ENCODE measurements around the gene FAM83G.

The FAM83G gene

DNA sequence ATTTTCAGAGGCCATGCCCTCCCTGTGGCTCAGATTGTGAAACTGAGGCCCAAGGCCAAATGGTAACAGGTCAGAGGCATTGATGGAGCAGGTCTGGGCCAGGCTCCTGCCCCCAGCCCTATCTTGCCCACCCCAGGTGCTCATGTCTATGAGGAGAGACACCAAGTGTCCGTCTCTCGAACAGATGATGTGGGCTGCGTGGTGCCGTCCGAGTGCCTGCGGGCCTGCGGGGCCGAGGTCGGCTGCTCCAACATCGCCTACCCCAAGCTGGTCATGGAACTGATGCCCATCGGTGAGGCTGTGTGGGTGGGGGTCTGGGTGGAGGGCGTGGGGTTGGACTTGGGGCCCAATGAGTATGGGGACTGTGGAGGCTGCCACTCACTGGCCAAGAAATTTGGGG lies 8.7 kb upstream of the FAM83G start:
- in situ Hi-C loops (cut with MboI; ENCODE audit: low pct_unique_long_range_greater_than_20kb, low sequenced_read_pairs) = loop anchor here (10.0 kb wide), 1 partner anchor 48 kb away; no protein-coding TSS in a partner anchor
- no peak for DNase-seq

DNA sequence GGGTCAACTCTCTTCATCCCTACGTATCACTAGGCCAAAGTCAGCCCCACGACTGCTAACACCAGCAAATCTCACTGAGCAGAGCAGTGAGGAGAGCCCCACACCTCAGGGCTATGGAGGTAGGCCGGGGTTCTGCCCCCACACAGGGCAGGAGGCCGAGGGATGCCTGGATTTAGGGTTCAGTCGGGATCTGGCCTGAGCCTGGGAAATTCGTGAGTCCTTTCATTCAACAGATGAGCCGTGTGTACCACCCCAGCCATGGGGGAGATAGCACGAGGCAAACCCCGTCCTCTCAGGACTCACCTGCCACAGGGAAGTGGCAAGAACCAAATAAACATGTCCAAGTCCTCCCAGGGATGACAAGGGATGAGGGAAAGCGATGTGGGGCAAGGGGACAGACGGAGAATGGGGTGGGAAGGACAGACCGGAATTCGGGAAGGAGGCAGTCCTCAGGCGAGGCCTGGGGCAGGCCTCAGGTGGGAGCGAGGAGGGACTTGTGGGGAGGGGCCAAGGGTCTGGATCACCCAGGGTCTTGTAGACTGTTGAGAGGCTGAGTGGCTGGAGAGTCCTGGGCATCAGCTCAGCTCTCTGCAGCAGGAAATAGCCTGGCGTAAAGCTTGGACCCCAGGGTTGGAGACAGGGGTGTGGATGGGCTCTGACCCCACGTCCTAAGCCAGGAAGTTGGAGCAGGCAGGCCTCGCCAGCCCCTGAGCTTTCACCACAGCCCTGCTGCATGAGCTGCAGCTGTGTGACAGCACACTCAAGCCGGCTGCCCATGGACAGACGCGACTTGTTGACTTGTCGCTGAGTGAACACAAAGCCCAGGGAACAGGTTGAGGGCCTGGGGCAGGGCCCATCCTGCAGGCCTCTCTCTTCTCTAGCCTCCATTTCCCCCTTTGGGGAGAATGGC lies 7.9 kb upstream of the FAM83G start:
- in situ Hi-C loops (cut with MboI; ENCODE audit: low pct_unique_long_range_greater_than_20kb, low sequenced_read_pairs) = loop anchor here (10.0 kb wide), 1 partner anchor 48 kb away; no protein-coding TSS in a partner anchor
- no peak for DNase-seq

DNA sequence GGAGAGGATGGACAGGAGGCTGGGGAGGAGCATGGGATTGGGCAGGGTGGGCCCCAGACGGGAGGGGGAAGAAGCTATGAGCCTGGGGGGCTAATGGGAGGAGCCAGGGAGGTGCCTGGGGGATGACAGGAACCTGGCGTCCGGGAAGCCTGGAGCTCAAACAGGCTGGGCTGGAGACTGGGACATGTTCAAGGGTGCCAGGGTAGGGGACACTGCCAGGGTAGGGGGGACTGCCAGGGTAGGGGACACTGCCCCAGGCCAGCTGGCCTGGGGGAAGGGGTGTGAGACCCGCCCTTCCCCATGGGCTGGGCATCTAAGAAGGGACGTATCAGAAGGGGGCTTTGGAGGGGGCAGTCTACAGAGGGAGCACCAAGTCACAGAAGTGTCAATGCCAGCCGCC lies 7.0 kb upstream of the FAM83G start:
- in situ Hi-C loops (cut with MboI; ENCODE audit: low pct_unique_long_range_greater_than_20kb, low sequenced_read_pairs) = loop anchor here (10.0 kb wide), 1 partner anchor 47 kb away; no protein-coding TSS in a partner anchor
- no peak for DNase-seq

GRCh38 chr17:19010729-19011505 lies 6.4 kb upstream of the FAM83G start:
- in situ Hi-C loops (cut with MboI; ENCODE audit: low pct_unique_long_range_greater_than_20kb, low sequenced_read_pairs) = loop anchor here (10.0 kb wide), 1 partner anchor 46 kb away; no protein-coding TSS in a partner anchor
- no peak for DNase-seq

- in situ Hi-C loops (cut with MboI; ENCODE audit: low pct_unique_long_range_greater_than_20kb, low sequenced_read_pairs) = loop anchor here (10.0 kb wide), 1 partner anchor 45 kb away; no protein-coding TSS in a partner anchor
- no peak for DNase-seq
Observed at GRCh38 chr17:19009970-19010369, 5.4 kb upstream of the FAM83G start.

GRCh38 chr17:19006698-19007097 lies 2.1 kb upstream of the FAM83G start:
- no peak for DNase-seq
- in situ Hi-C loops (cut with MboI; ENCODE audit: low pct_unique_long_range_greater_than_20kb, low sequenced_read_pairs) = no loop called here

DNA sequence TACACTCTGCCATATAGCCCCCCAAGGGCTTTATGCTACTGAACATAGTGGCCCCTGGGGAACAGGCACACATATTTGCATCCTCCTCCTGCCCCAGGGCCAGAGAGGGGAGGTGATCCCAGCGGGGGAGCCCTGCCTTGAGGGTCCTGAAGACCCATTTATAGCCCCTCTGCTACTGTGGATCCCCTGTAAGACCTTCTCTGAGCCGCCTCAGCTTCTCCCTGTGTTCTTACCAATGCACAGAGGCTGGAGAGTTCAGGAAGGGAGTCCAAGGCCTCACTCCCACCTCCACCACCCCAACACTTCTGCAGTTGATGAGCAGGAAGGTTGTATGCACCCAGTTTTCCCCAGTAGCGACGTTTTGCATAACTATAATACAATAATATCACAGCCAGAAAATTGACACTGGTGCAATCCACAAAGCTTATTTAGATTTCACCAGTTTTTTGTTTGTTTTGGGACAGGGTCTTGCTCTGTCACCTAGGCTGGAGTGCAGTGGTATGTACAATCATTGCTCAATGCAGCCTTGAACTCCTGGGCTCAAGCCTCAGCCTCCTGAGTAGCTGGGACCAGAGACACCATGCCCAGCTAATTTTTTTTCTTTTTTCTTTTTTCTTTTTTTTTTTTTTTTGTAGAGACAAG lies 1.3 kb upstream of the FAM83G start:
- DNase-seq = no peak
- in situ Hi-C loops (cut with MboI; ENCODE audit: low pct_unique_long_range_greater_than_20kb, low sequenced_read_pairs) = no loop called here

GRCh38 chr17:19005137-19005773 lies 691 bp upstream of the FAM83G start:
- in situ Hi-C loops (cut with MboI; ENCODE audit: low pct_unique_long_range_greater_than_20kb, low sequenced_read_pairs) = no loop called here
- no peak for DNase-seq

DNA sequence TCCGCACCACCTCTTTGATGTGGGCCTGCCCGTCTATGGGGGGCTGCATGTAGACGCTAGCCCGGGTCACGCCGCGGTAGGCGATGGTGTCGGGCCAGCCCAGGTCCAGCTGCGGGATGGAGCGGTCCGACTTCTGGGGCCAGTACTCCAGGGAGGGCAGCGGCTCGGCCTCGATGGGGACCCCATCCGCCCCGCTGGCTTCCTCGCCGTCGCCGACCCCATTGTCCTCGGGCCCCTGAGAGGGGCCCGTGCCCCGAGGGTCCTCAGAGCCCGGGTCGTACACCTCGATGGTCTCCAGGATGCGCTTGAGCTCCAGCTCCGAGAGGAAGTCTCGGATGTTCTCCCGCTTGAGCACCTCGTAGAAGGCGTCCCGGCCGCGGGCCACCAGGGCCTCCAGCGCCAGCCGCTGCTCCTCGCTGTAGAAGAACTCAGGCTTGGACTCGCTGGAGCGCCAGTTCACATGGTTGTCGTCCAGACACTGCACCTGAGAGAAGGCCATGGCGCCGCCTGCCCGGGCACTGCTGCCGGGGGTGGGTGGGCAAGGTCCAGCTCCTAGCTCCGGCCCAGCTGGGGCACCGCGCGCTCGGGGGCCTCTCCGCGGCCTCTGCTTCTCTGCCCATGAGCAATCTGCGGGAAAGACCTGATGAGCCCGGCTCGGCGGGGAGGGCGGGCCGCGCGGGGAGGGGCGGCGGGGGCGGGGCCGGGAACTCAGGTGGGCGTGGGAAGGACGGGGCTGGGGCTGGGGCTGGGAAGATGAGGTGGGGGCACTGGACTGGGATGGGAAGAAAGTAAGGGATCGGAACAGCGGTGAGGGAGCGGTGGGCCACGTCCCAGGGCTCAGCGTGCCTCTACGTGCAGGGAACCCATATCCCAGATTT lies 782 bp downstream of the FAM83G start:
- DNase-seq = no peak
- in situ Hi-C loops (cut with MboI; ENCODE audit: low pct_unique_long_range_greater_than_20kb, low sequenced_read_pairs) = no loop called here

GRCh38 chr17:19002805-19003542 lies 1.6 kb downstream of the FAM83G start:
- in situ Hi-C loops (cut with MboI; ENCODE audit: low pct_unique_long_range_greater_than_20kb, low sequenced_read_pairs) = no loop called here

GRCh38 chr17:19001907-19002590 lies 2.5 kb downstream of the FAM83G start:
- DNase-seq = no peak
- in situ Hi-C loops (cut with MboI; ENCODE audit: low pct_unique_long_range_greater_than_20kb, low sequenced_read_pairs) = no loop called here

More at GRCh38 chr17:19002805-19003542, 1.6 kb downstream of the FAM83G start:
- DNase-seq = no peak

- in situ Hi-C loops (cut with MboI; ENCODE audit: low pct_unique_long_range_greater_than_20kb, low sequenced_read_pairs) = no loop called here
- no peak for DNase-seq
Observed at GRCh38 chr17:19000531-19001325, 3.8 kb downstream of the FAM83G start.

GRCh38 chr17:18999911-19000310 lies 4.7 kb downstream of the FAM83G start:
- in situ Hi-C loops (cut with MboI; ENCODE audit: low pct_unique_long_range_greater_than_20kb, low sequenced_read_pairs) = no loop called here
- DNase-seq = no peak

DNA sequence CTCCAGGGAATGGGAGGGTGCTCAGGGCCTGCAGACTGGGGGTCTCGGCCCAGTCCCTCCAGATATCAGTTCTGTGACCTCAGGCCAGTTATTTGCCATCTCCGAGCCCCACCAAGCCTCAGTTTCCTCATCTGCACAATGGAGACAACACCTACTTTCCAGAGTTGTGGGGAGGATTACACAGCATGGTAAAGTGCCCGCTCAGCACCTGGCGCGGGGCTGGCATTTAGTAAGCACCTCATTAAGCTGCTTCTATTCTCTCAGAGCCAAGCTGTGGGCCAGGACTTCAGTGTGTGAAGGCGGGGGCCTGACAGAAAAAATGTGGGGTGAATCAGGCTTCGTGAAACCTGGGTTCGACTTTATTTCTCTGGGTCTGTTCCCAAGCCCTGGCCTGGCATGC lies 5.2 kb downstream of the FAM83G start:
- in situ Hi-C loops (cut with MboI; ENCODE audit: low pct_unique_long_range_greater_than_20kb, low sequenced_read_pairs) = no loop called here
- DNase-seq = no peak

- in situ Hi-C loops (cut with MboI; ENCODE audit: low pct_unique_long_range_greater_than_20kb, low sequenced_read_pairs) = no loop called here
- DNase-seq = no peak
Observed at GRCh38 chr17:18997650-18998196, 6.8 kb downstream of the FAM83G start.

- in situ Hi-C loops (cut with MboI; ENCODE audit: low pct_unique_long_range_greater_than_20kb, low sequenced_read_pairs) = no loop called here
- DNase-seq = no peak
Observed at GRCh38 chr17:18996458-18996857, 8.1 kb downstream of the FAM83G start.
